DOHH2 (cell line): ENCODE data around the gene BAZ2B.

Experiments
- EZH2phosphoT487 ChIP-seq: fragments of 200-600 bp; sonication (generic); IDR thresholded peaks from 2 replicates; pipeline ENCODE4 v1.6.1; 2017; ENCODE audit warnings: borderline replicate concordance, mild to moderate bottlenecking, antibody characterized with exemption, low read length, moderate library complexity, mixed read lengths
- TF ChIP-seq, protein P1 (sequence below): fragments of 200-600 bp; sonication (generic); IDR thresholded peaks from one replicate; pipeline ENCODE4 v1.5.1; 2014; ENCODE audit warnings: antibody characterized with exemption, mild to moderate bottlenecking, low read depth, low read length; ENCODE audit not compliant: poor library complexity, severe bottlenecking

DNA sequence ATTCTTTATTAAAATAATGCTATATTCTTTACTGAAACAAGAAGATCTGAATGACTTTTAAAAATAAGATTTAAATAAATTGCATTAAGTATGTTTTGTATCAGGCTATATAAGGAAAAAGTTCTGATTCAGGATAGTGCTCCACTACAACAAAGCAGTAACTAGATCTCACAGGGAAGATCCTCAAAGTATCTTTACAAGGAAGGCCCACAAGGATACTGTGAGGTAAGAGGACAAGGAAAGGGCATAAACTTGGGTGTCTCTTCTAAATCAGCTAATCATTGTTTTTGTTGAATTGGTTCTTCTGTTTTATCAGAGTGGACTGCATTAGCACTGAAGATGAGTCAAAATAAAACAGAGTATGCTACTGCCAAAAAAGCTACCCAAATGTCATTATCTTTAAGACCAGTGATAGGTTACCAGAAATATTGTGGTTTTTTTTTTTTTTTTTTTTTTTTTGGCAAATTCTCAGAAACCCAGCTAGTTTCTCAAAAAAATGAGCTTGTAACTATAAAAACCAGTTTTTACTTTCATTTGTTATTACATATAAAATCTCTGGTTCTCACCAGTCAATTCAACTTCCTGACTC, 160.9 kb downstream of the BAZ2B start:
- no peak for TF ChIP-seq EZH2phosphoT487
- TF ChIP-seq, protein P1, sequence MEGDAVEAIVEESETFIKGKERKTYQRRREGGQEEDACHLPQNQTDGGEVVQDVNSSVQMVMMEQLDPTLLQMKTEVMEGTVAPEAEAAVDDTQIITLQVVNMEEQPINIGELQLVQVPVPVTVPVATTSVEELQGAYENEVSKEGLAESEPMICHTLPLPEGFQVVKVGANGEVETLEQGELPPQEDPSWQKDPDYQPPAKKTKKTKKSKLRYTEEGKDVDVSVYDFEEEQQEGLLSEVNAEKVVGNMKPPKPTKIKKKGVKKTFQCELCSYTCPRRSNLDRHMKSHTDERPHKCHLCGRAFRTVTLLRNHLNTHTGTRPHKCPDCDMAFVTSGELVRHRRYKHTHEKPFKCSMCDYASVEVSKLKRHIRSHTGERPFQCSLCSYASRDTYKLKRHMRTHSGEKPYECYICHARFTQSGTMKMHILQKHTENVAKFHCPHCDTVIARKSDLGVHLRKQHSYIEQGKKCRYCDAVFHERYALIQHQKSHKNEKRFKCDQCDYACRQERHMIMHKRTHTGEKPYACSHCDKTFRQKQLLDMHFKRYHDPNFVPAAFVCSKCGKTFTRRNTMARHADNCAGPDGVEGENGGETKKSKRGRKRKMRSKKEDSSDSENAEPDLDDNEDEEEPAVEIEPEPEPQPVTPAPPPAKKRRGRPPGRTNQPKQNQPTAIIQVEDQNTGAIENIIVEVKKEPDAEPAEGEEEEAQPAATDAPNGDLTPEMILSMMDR: no peak
